Measurements from ENCODE around the gene C14orf132. TPM values are rescaled to one million over a fixed set of nuclear protein-coding genes. Genes with fewer than 3 reads are reported as not detected.
"Not testable (repeated sequence)": the region's sequence is repeated elsewhere in the genome, so short reads cannot be mapped to it uniquely, and the experiment has no call there.

Gene C14orf132
- total and polyA plus RNA-seq, 4 experiments from 2014 or later = 1.2 to 20.6 (median 9.7) TPM

DNA sequence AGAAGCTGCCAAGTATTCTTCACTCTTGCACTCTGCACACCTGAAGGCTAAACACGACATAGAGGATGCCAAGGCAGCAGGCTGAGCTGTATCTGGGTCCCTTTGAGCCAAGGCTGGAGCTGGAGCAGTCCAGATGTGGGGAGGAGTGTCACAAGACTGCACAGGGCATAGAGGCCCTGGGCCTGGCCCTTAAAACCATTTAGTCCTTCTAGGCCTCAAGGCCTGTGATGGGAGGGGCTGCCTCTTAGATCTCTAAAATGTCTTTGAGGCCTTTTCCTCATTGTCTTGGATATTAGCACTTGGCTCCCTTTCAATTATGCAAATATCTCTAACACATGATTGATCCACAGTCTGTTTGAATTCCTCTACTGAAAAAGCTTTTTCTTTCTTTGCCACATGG lies 28.0 kb upstream of the C14orf132 start:
- H3K36me3 ChIP-seq (ENCODE audit: insufficient read depth, low read length) = no peaks in the 10 kb centered on the region
- peaks cover 4 to 5% of the 10 kb centered on the region in 2 donors for H3K27me3 Mint-ChIP-seq
- no peaks in the 10 kb centered on the region for H3K9me3 ChIP-seq (ENCODE audit: control insufficient read depth in 1 of 2, low read length in 2 of 2)
- intact Hi-C loops (cut with micrococcal nuclease) = no loop called here
- peaks cover 4 to 26% (median 18%) of the 10 kb centered on the region in 8 donors for H3K9me3 Mint-ChIP-seq
- no peaks in the 10 kb centered on the region for H3K27me3 ChIP-seq (ENCODE audit: insufficient read depth, low read length)
- H3K27ac Mint-ChIP-seq = no peak overlapping the region
- H3K27ac ChIP-seq (ENCODE audit: low read depth, low read length) = no peak overlapping the region
- H3K4me1 Mint-ChIP-seq = no peaks in the 10 kb centered on the region
- no peak for DNase-seq
- ChIA-PET CTCF (ENCODE audit: partially characterized antibody) (interaction anchor here (1.8 to 1.9 kb wide), 2 partner anchors 17 to 87 kb away, joined by 4 to 6 read pairs; no protein-coding TSS in a partner anchor), POLR2A (ENCODE audit: partially characterized antibody) (no interaction called here)
- no peak overlapping the region for H3K4me3 ChIP-seq (ENCODE audit: low read length in 2 of 2)
- H3K4me3 Mint-ChIP-seq = no peak overlapping the region
- H3K4me1 ChIP-seq (ENCODE audit: insufficient read depth, low read length) = no peaks in the 10 kb centered on the region
- H3K36me3 Mint-ChIP-seq = peaks cover 1 to 10% of the 10 kb centered on the region in 2 donors

- no peaks in the 10 kb centered on the region for H3K9me3 ChIP-seq (ENCODE audit: control insufficient read depth in 1 of 2, low read length in 2 of 2)
- H3K27ac Mint-ChIP-seq = no peak overlapping the region
- intact Hi-C loops (cut with micrococcal nuclease) = no loop called here
Observed at GRCh38 chr14:96011607-96012006, 27.6 kb upstream of the C14orf132 start.

DNA sequence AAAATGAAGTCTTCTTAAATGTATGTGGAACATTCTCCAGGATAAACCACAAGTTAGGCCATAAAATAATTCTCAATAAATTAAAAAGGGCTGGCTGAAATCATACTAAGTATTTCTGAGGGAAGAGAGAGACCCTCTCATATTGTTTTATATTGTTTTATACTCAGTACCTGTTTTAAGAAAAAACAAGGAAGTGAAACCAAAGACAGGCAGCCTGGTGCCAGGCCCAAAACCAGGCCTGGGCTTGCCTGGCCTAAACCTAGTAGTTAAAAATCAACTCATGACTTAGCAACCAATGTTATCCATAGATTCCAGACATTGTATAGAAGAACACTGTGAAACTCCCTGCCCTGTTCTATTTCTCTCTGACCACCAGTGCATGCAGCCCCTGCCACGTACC lies 26.4 kb upstream of the C14orf132 start:
- DNase-seq; POLR2A ChIA-PET (ENCODE audit: partially characterized antibody); H3K4me1 Mint-ChIP-seq; H3K4me1 ChIP-seq (ENCODE audit: insufficient read depth, low read length); H3K36me3 Mint-ChIP-seq; H3K9me3 ChIP-seq (ENCODE audit: control insufficient read depth in 1 of 2, low read length in 2 of 2); H3K27me3 ChIP-seq (ENCODE audit: insufficient read depth, low read length); H3K4me3 Mint-ChIP-seq; H3K27ac Mint-ChIP-seq; H3K27ac ChIP-seq (ENCODE audit: low read depth, low read length); H3K36me3 ChIP-seq (ENCODE audit: insufficient read depth, low read length); intact Hi-C loops (cut with micrococcal nuclease); H3K4me3 ChIP-seq (ENCODE audit: low read length in 2 of 2): not testable (repeated sequence)
- Mint-ChIP-seq H3K9me3 (peaks cover 4 to 26% (median 20%) of the 10 kb centered on the region in 8 donors), H3K27me3 (peaks cover 16 to 17% of the 10 kb centered on the region in 2 donors)
- CTCF ChIA-PET (ENCODE audit: partially characterized antibody) = interaction anchor here (1.1 to 1.9 kb wide), 3 partner anchors 9 to 86 kb away, joined by 3 to 6 read pairs (median 3); no protein-coding TSS in a partner anchor

More at GRCh38 chr14:96011607-96012006, 27.6 kb upstream of the C14orf132 start:
- Mint-ChIP-seq H3K36me3 (peaks cover 1 to 10% of the 10 kb centered on the region in 2 donors), H3K9me3 (peaks cover 4 to 26% (median 18%) of the 10 kb centered on the region in 8 donors), H3K27me3 (peaks cover 5 to 8% of the 10 kb centered on the region in 2 donors), H3K4me1 (no peaks in the 10 kb centered on the region), H3K4me3 (no peak overlapping the region)
- H3K4me3 ChIP-seq (ENCODE audit: low read length in 2 of 2) = no peak overlapping the region
- CTCF ChIA-PET (ENCODE audit: partially characterized antibody) = interaction anchor here (1.8 to 1.9 kb wide), 2 partner anchors 17 to 87 kb away, joined by 4 to 6 read pairs; no protein-coding TSS in a partner anchor
- no peak for DNase-seq
- no peaks in the 10 kb centered on the region for H3K4me1 ChIP-seq (ENCODE audit: insufficient read depth, low read length)
- POLR2A ChIA-PET (ENCODE audit: partially characterized antibody) = no interaction called here
- no peaks in the 10 kb centered on the region for H3K27me3 ChIP-seq (ENCODE audit: insufficient read depth, low read length)
- no peak overlapping the region for H3K27ac ChIP-seq (ENCODE audit: low read depth, low read length)
- no peaks in the 10 kb centered on the region for H3K36me3 ChIP-seq (ENCODE audit: insufficient read depth, low read length)

GRCh38 chr14:96014176-96014575 lies 25.0 kb upstream of the C14orf132 start:
- ChIA-PET CTCF (ENCODE audit: partially characterized antibody) (no interaction called here), POLR2A (ENCODE audit: partially characterized antibody) (no interaction called here)
- Histone ChIP-seq H3K9me3 (ENCODE audit: control insufficient read depth in 1 of 2, low read length in 2 of 2) (no peaks in the 10 kb centered on the region), H3K36me3 (ENCODE audit: insufficient read depth, low read length) (no peaks in the 10 kb centered on the region), H3K4me1 (ENCODE audit: insufficient read depth, low read length) (no peaks in the 10 kb centered on the region), H3K4me3 (ENCODE audit: low read length in 2 of 2) (no peak overlapping the region), H3K27me3 (ENCODE audit: insufficient read depth, low read length) (peaks cover 5% of the 10 kb centered on the region), H3K27ac (ENCODE audit: low read depth, low read length) (no peak overlapping the region)
- intact Hi-C loops (cut with micrococcal nuclease) = no loop called here
- H3K9me3 Mint-ChIP-seq = peaks cover 4 to 26% (median 19%) of the 10 kb centered on the region in 8 donors
- H3K27me3 Mint-ChIP-seq = peaks cover 18 to 30% of the 10 kb centered on the region in 2 donors
- DNase-seq = no peak
- no peak overlapping the region for H3K27ac Mint-ChIP-seq
- H3K4me3 Mint-ChIP-seq = no peak overlapping the region
- no peaks in the 10 kb centered on the region for H3K4me1 Mint-ChIP-seq
- peaks cover 1 to 10% of the 10 kb centered on the region in 2 donors for H3K36me3 Mint-ChIP-seq

DNA sequence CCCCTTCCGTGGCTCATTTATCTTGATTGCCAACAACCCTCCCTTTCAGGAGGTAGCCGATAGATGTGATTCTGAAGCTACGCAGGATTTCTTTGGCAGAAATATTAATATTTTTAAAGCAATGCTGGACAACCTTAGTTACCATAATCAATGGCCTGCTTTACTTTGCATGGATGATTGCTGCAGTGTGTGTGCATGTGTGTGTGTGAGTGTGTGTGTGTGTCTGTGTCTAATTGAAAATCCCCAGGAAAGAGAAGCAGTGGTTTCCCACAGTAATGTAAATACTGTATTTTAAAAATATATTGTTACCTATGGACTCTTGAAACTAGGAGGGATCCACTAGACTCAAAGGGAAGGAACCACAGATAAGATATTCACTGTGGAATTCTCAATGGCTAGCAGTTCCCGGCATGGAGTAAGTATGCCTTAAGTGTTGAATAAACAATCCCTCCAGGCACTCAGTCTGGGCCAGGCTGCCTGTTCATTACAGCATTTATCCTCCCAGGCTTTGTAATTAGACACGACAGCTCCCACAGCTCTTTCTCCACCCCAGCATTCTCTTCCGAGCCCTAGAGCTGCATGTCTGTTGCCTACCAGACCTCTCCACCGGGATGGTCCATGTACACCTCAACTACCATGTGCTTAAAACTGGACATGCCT lies 22.5 kb upstream of the C14orf132 start:
- Histone ChIP-seq H3K36me3 (ENCODE audit: insufficient read depth, low read length) (no peaks in the 10 kb centered on the region), H3K27ac (ENCODE audit: low read depth, low read length) (no peak overlapping the region), H3K4me1 (ENCODE audit: insufficient read depth, low read length) (no peaks in the 10 kb centered on the region), H3K4me3 (ENCODE audit: low read length in 2 of 2) (no peak overlapping the region), H3K27me3 (ENCODE audit: insufficient read depth, low read length) (peaks cover 5% of the 10 kb centered on the region), H3K9me3 (ENCODE audit: control insufficient read depth in 1 of 2, low read length in 2 of 2) (no peaks in the 10 kb centered on the region)
- POLR2A ChIA-PET (ENCODE audit: partially characterized antibody) = no interaction called here
- intact Hi-C loops (cut with micrococcal nuclease) = no loop called here
- Mint-ChIP-seq H3K36me3 (peaks cover 0 to 3% of the 10 kb centered on the region in 2 donors), H3K9me3 (peaks cover 2 to 9% (median 4%) of the 10 kb centered on the region in 8 donors), H3K27ac (no peak overlapping the region), H3K27me3 (peaks cover 26 to 34% of the 10 kb centered on the region in 2 donors), H3K4me3 (no peak overlapping the region), H3K4me1 (no peaks in the 10 kb centered on the region)
- CTCF ChIA-PET (ENCODE audit: partially characterized antibody) = no interaction called here
- no peak for DNase-seq

DNA sequence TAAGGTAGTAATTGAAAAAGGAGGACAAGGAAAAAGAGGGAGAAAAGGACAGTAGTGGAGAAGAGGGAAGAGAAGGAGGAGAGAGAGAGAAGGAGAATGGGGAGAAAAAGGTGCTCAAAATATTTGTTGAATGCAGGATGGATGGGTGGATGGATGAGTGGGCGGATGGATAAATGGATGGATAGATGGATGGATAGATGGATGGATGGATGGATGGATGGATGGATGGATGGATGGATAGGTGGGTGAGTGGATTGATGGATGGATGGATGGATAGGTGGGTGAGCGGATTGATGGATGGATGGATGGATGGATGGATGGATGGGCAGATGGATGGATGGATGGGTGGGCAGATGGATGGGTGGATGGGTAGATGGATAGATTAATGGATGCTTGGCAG lies 21.3 kb upstream of the C14orf132 start:
- POLR2A ChIA-PET (ENCODE audit: partially characterized antibody) = no interaction called here
- CTCF ChIA-PET (ENCODE audit: partially characterized antibody) = no interaction called here

DNA sequence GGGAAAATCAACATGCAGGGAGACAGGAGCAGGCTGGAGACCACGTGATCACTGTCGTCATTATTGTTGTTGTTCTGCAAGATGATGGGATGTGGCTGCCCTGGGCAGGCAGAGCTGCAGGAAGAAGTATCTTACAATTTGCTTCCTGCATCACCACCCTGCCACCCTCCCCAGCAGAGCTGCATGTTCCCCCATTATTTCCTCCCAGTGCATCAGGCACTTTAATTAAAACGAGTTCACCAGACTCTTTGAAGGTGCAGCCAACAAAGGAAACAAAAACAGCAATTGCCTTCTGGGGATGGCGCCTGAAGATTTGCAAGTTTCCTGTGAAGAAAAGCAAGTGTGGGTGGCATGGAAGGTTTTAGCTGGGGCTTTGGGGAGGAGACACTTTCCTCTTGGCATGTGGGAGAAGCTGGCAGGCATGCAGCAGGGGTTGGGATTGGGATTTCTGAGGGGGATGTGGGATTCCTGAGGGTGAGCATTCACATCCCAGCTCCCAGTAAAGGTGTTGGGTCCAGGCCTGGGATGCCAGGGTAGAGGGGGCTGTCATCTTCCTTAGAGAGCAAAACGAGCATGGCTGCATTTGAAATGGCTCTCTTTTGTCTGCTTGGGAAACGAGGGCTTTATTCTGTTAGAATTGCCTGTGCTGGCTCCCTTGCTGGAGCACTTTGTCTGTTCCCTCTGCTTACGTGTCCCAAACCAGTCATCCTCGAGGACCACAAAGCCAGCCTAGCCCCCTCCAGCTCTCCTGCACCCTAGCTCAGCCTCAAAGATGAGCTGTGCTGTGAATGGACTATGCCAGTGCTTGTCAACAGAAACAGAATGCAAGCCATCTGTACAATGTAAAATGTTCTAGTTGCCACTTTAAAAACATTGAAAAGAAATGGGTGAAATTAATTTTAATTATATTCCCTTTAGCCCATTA lies 11.5 kb upstream of the C14orf132 start:
- Mint-ChIP-seq H3K9me3 (no peaks in the 10 kb centered on the region), H3K36me3 (no peaks in the 10 kb centered on the region), H3K27ac (peak overlapping the region; percentile 53 to 92 (median 88)), H3K4me1 (peaks cover 14 to 23% (median 18%) of the 10 kb centered on the region in 4 donors), H3K27me3 (peaks cover 3 to 10% of the 10 kb centered on the region in 2 donors), H3K4me3 (peak overlapping the region; percentile 26 to 78 (median 63))
- DNase-seq = peak in 4 of 5 donors; percentile 21 to 35 (median 30)
- peaks cover 20% of the 10 kb centered on the region for H3K4me1 ChIP-seq (ENCODE audit: insufficient read depth, low read length)
- CTCF ChIA-PET (ENCODE audit: partially characterized antibody) = interaction anchor here (0.8 to 1.7 kb wide), 3 partner anchors 12 to 34 kb away, joined by 3 to 4 read pairs (median 3); no protein-coding TSS in a partner anchor
- H3K9me3 ChIP-seq (ENCODE audit: control insufficient read depth in 1 of 2, low read length in 2 of 2) = no peaks in the 10 kb centered on the region
- no peaks in the 10 kb centered on the region for H3K27me3 ChIP-seq (ENCODE audit: insufficient read depth, low read length)
- H3K27ac ChIP-seq (ENCODE audit: low read depth, low read length) = no peak overlapping the region
- H3K4me3 ChIP-seq (ENCODE audit: low read length in 2 of 2) = no peak overlapping the region
- POLR2A ChIA-PET (ENCODE audit: partially characterized antibody) = interaction anchor here (2.2 kb wide), 1 partner anchor 12 kb away, joined by 17 read pairs; the partner anchor contains the start of gene C14orf132
- H3K36me3 ChIP-seq (ENCODE audit: insufficient read depth, low read length) = no peaks in the 10 kb centered on the region
- intact Hi-C loops (cut with micrococcal nuclease) = no loop called here

More for the DNA sequence above, 21.3 kb upstream of the C14orf132 start:
- H3K36me3 Mint-ChIP-seq = no peaks in the 10 kb centered on the region
- Histone ChIP-seq H3K36me3 (ENCODE audit: insufficient read depth, low read length) (no peaks in the 10 kb centered on the region), H3K9me3 (ENCODE audit: control insufficient read depth in 1 of 2, low read length in 2 of 2) (no peaks in the 10 kb centered on the region), H3K27me3 (ENCODE audit: insufficient read depth, low read length) (peaks cover 5% of the 10 kb centered on the region), H3K4me3 (ENCODE audit: low read length in 2 of 2) (no peak overlapping the region), H3K27ac (ENCODE audit: low read depth, low read length) (no peak overlapping the region), H3K4me1 (ENCODE audit: insufficient read depth, low read length) (no peaks in the 10 kb centered on the region)
- peak overlapping the region in 1 of 8 donors; percentile 38 for H3K4me3 Mint-ChIP-seq
- H3K9me3 Mint-ChIP-seq = peaks cover 0 to 5% (median 0%) of the 10 kb centered on the region in 8 donors
- DNase-seq = no peak
- no peak overlapping the region for H3K27ac Mint-ChIP-seq
- intact Hi-C loops (cut with micrococcal nuclease) = no loop called here
- no peaks in the 10 kb centered on the region for H3K4me1 Mint-ChIP-seq
- peaks cover 26 to 34% of the 10 kb centered on the region in 2 donors for H3K27me3 Mint-ChIP-seq

All from CD4-positive, alpha-beta memory T cell (primary cell).